B cell (primary cell): ENCODE data around the gene GARS1. TPM values are rescaled to one million over a fixed set of nuclear protein-coding genes. Genes with fewer than 3 reads are reported as not detected.

Experiments used
- ATAC-seq: fragments of 200-7000 bp; cut with Tn5 transposase; one replicate; pipeline ENCODE4 v1.10.0; 2021; ENCODE audit warnings: low read depth, mild to moderate bottlenecking, moderate number of reproducible peaks, moderate library complexity
- CTCF ChIA-PET: fragments of 350-600 bp; sonication (Branson Sonifier 250); formaldehyde crosslinking; loops from one replicate; lab custom pipeline; 2021; ENCODE audit warnings: antibody characterized with exemption, inconsistent platforms; lab: Charles Lee
- POLR2A ChIA-PET: fragments of 350-600 bp; sonication (Branson Sonifier 250); formaldehyde crosslinking; loops from one replicate; lab custom pipeline; 2021; ENCODE audit warnings: antibody characterized with exemption; lab: Charles Lee
- DNase-seq: peaks from one replicate; pipeline ENCODE4 v3.0.0; 2013
- H2AFZ ChIP-seq: 2 replicates; pipeline ENCODE4 v1.6.1; 2012; ENCODE audit warnings: mild to moderate bottlenecking, low read depth, low read length; ENCODE audit not compliant: insufficient read depth, poor library complexity, severe bottlenecking
- H3K27ac ChIP-seq, 2 donors: 1 replicate in 1 of 2; 2 replicates in 1 of 2; pipeline ENCODE4 v1.5.1; 2012 to 2013; ENCODE audit warnings: low read length in 2 of 2, mild to moderate bottlenecking in 2 of 2, moderate library complexity in 1 of 2
- H3K27me3 ChIP-seq, 4 experiments: fragments of 200-600 bp in 1 of 4; sonication (generic) in 1 of 4; replicated peaks in 1 of 4; 1 replicate in 2 of 4; 2 replicates in 2 of 4; pipeline versions ENCODE4 v1.6.1 to v1.7.0; 2013 to 2016; ENCODE audit warnings: low read length in 3 of 4, mild to moderate bottlenecking in 2 of 4, mixed read lengths in 1 of 4, moderate library complexity in 1 of 4; ENCODE audit not compliant: insufficient read depth in 4 of 4, control insufficient read depth in 3 of 4; ENCODE audit errors: control extremely low read depth in 1 of 4
- H3K36me3 ChIP-seq, 2 experiments: replicated peaks in 1 of 2; 1 replicate in 1 of 2; 2 replicates in 1 of 2; pipeline versions ENCODE4 v1.6.1 to v1.7.1; 2013; ENCODE audit warnings: low read length in 1 of 2; ENCODE audit not compliant: insufficient read depth in 2 of 2, control insufficient read depth in 1 of 2; ENCODE audit errors: control extremely low read depth in 1 of 2, extremely low read depth in 1 of 2
- H3K4me1 ChIP-seq, 2 donors: fragments of 200-600 bp in 1 of 2; sonication (generic) in 1 of 2; 1 replicate in 1 of 2; 2 replicates in 1 of 2; pipeline versions ENCODE4 v1.5.1 to v1.6.1; 2013 to 2017; ENCODE audit warnings: low read length in 2 of 2; ENCODE audit not compliant: control insufficient read depth in 2 of 2, insufficient read depth in 2 of 2
- H3K4me2 ChIP-seq: replicated peaks from 2 replicates; pipeline ENCODE3; 2012; ENCODE audit warnings: mild to moderate bottlenecking, low read depth, low read length; ENCODE audit not compliant: poor library complexity, severe bottlenecking
- H3K4me3 ChIP-seq, 5 experiments: fragments of 200-600 bp in 1 of 5; sonication (generic) in 1 of 5; 1 replicate in 3 of 5; 2 replicates in 2 of 5; pipeline versions ENCODE4 v1.5.1 to v1.7.0; 2011 to 2016; ENCODE audit warnings: low read length in 4 of 5, mild to moderate bottlenecking in 4 of 5, low read depth in 2 of 5, control low read depth in 1 of 5, moderate library complexity in 1 of 5; ENCODE audit not compliant: insufficient read depth in 1 of 5; ENCODE audit errors: control extremely low read depth in 1 of 5, extremely low read depth in 1 of 5
- H3K79me2 ChIP-seq: fragments of 200-600 bp; sonication (generic); one replicate; pipeline ENCODE4 v1.6.0; 2016; ENCODE audit warnings: low read length; ENCODE audit not compliant: control insufficient read depth, insufficient read depth
- H3K9ac ChIP-seq: fragments of 200-600 bp; sonication (generic); 2 replicates; pipeline ENCODE4 v1.6.1; 2017; ENCODE audit warnings: mild to moderate bottlenecking, low read length, moderate library complexity
- H3K9me3 ChIP-seq, 3 donors: one replicate each; pipeline versions ENCODE4 v1.6.1 to v1.7.1; 2013; ENCODE audit warnings: low read length in 2 of 3; ENCODE audit not compliant: control insufficient read depth in 2 of 3, insufficient read depth in 1 of 3; ENCODE audit errors: control extremely low read depth in 1 of 3
- H4K20me1 ChIP-seq: 2 replicates; pipeline ENCODE4 v1.6.0; 2012; ENCODE audit warnings: mild to moderate bottlenecking, low read length; ENCODE audit not compliant: insufficient read depth, control insufficient read depth, poor library complexity, severe bottlenecking
- H3K27ac Mint-ChIP-seq: one replicate; pipeline ENCODE4 v1.8.0; 2021; ENCODE audit warnings: mixed read lengths
- H3K27me3 Mint-ChIP-seq: one replicate; pipeline ENCODE4 v1.8.0; 2021; ENCODE audit warnings: mixed read lengths
- H3K4me1 Mint-ChIP-seq: one replicate; pipeline ENCODE4 v1.8.0; 2021; ENCODE audit warnings: mixed read lengths
- H3K4me3 Mint-ChIP-seq: one replicate; pipeline ENCODE4 v1.8.0; 2021; ENCODE audit warnings: mixed read lengths
- H3K9me3 Mint-ChIP-seq: one replicate; pipeline ENCODE4 v1.8.0; 2022; ENCODE audit warnings: mixed read lengths; ENCODE audit not compliant: insufficient read depth
- EZH2 ChIP-seq: IDR thresholded peaks from 2 replicates; pipeline ENCODE4 v1.6.1; 2012; ENCODE audit warnings: borderline replicate concordance, low read depth, mild to moderate bottlenecking, moderate library complexity, low read length; ENCODE audit not compliant: insufficient read depth, poor library complexity, severe bottlenecking
- WGBS: methylation state at CpG from one replicate; pipeline ENCODE4 v1.1.5; 2013; ENCODE audit warnings: missing lambda C conversion rate; ENCODE audit not compliant: insufficient coverage; 5-methylcytosine and 5-hydroxymethylcytosine counted together
- intact Hi-C: fragments of 100-400 bp; cut with micrococcal nuclease; formaldehyde crosslinking; loops from one replicate; pipeline ENCODE4 v1.10.0; 2022
- polyA plus RNA-seq: library from polyadenylated mRNA; depleted of rRNA; stranded (reverse); fragments of >200 nt; gene quantifications from 2 replicates; pipeline ENCODE4 v1.2.3, GENCODE V29; 2012
- total RNA-seq, 2 donors: library from RNA; stranded (reverse); fragments of 120-200 nt in 1 of 2; gene quantifications; 1 replicate in 1 of 2; 2 replicates in 1 of 2; pipeline versions ENCODE4 v1.2.3 to v1.2.4, GENCODE V29; 2013 to 2022
- TF ChIP-seq, protein P1 (sequence below): fragments of 200-600 bp; IDR thresholded peaks from one replicate; pipeline ENCODE4 v1.8.0; 2022; ENCODE audit warnings: antibody characterized with exemption, mild to moderate bottlenecking

Gene GARS1
- total and polyA plus RNA-seq, 2 donors (not counting 1 experiment from before 2014, with no cell fraction given), result 54.9 to 61.7 TPM

DNA sequence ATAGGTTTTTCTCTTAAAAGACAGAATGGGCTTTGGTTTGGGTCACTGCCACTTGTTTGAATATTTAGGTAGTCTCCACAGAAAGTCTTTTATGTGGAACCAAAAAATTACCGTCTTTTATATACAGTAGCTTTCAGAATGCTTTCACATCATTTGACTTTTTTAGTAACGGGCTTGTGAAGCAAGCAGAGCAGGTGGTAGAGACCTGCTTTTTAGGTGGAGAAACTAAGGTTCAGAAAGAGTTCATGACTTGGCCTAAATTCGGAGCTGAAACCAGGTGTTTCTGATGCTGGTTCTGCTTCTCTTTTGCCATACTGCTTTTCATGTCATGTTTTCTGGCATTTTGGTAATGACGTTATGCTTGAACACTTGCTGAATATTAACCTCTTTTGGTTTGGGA, 36.3 kb downstream of the GARS1 start:
- intact Hi-C loops, result no loop called here
- ATAC-seq (no peak), DNase-seq (no peak)
- no peaks in the 10 kb centered on the region for H3K4me1 Mint-ChIP-seq
- Histone ChIP-seq H3K27me3 (no peaks in the 10 kb centered on the region), H3K27ac (no peak overlapping the region), H3K4me3 (no peak overlapping the region), H3K9me3 (no peaks in the 10 kb centered on the region), H3K4me2 (no peak overlapping the region), H3K9ac (no peak overlapping the region), H4K20me1 (peaks cover 5% of the 10 kb centered on the region), H2AFZ (no peak overlapping the region), H3K4me1 (no peaks in the 10 kb centered on the region), H3K36me3 (peaks cover 1 to 71% of the 10 kb centered on the region in 2 experiments), H3K79me2 (no peaks in the 10 kb centered on the region)
- H3K27ac Mint-ChIP-seq, result no peak overlapping the region
- H3K9me3 Mint-ChIP-seq, result no peaks in the 10 kb centered on the region
- 80% methylated on average over 1 of the region's 4 CpGs for WGBS
- no peaks in the 10 kb centered on the region for H3K27me3 Mint-ChIP-seq
- TF ChIP-seq EZH2, result no peak
- TF ChIP-seq, protein P1, sequence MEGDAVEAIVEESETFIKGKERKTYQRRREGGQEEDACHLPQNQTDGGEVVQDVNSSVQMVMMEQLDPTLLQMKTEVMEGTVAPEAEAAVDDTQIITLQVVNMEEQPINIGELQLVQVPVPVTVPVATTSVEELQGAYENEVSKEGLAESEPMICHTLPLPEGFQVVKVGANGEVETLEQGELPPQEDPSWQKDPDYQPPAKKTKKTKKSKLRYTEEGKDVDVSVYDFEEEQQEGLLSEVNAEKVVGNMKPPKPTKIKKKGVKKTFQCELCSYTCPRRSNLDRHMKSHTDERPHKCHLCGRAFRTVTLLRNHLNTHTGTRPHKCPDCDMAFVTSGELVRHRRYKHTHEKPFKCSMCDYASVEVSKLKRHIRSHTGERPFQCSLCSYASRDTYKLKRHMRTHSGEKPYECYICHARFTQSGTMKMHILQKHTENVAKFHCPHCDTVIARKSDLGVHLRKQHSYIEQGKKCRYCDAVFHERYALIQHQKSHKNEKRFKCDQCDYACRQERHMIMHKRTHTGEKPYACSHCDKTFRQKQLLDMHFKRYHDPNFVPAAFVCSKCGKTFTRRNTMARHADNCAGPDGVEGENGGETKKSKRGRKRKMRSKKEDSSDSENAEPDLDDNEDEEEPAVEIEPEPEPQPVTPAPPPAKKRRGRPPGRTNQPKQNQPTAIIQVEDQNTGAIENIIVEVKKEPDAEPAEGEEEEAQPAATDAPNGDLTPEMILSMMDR, result no peak
- ChIA-PET CTCF (no interaction called here), POLR2A (no interaction called here)
- no peak overlapping the region for H3K4me3 Mint-ChIP-seq

DNA sequence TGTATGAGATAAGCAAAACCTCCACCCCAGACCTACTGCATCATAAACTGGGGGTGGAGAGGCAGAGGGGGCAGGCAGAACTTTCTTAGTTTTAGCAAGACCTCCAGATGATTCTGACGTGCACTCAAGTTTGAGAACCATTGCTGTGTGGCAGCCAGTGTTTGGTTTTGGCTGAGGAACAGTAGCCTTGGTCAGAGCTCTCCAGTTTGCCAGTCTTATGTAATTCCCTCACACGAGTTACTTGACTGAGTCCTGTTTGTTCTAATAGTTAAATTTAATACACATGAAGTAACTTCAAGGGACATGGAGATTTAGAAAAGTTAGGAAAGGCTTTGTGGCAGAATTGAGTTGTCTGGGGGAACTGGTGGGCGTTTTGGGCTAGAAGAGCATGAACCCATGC, 38.5 kb downstream of the GARS1 start:
- Histone ChIP-seq H3K27ac (no peak overlapping the region), H3K36me3 (peaks cover 1 to 59% of the 10 kb centered on the region in 2 experiments), H3K4me1 (no peaks in the 10 kb centered on the region), H3K9me3 (no peaks in the 10 kb centered on the region), H3K4me2 (no peak overlapping the region), H3K27me3 (no peaks in the 10 kb centered on the region), H3K9ac (no peak overlapping the region), H4K20me1 (peaks cover 5% of the 10 kb centered on the region), H3K79me2 (no peaks in the 10 kb centered on the region), H2AFZ (no peak overlapping the region), H3K4me3 (no peak overlapping the region)
- H3K27me3 Mint-ChIP-seq, result no peaks in the 10 kb centered on the region
- H3K4me3 Mint-ChIP-seq, result no peak overlapping the region
- H3K4me1 Mint-ChIP-seq, result no peaks in the 10 kb centered on the region
- ATAC-seq (no peak), DNase-seq (no peak)
- intact Hi-C loops, result no loop called here
- POLR2A ChIA-PET, result no interaction called here
- no peak for TF ChIP-seq EZH2
- TF ChIP-seq, protein P1, result no peak
- H3K27ac Mint-ChIP-seq, result no peak overlapping the region
- CTCF ChIA-PET, result no interaction called here
- 88% methylated on average over 2 of the region's 3 CpGs for WGBS
- no peaks in the 10 kb centered on the region for H3K9me3 Mint-ChIP-seq
